CD4-positive, alpha-beta memory T cell (primary cell): ENCODE measurements around the gene CLK2. TPM values are rescaled to one million over a fixed set of nuclear protein-coding genes. Genes with fewer than 3 reads are reported as not detected.
"Not testable (repeated sequence)": the region's sequence is repeated elsewhere in the genome, so short reads cannot be mapped to it uniquely, and the experiment has no call there.

ENCODE experiments used
- CTCF ChIA-PET: fragments of 350-600 bp; sonication (Branson Sonifier 250); formaldehyde crosslinking; loops from one replicate; lab custom pipeline; 2021; ENCODE audit warnings: inconsistent platforms; ENCODE audit not compliant: partially characterized antibody; lab: Charles Lee
- POLR2A ChIA-PET: fragments of 350-600 bp; sonication (Branson Sonifier 250); formaldehyde crosslinking; loops from one replicate; lab custom pipeline; 2021; ENCODE audit not compliant: partially characterized antibody; lab: Charles Lee
- DNase-seq, 5 donors: peaks; one replicate each; pipeline versions ENCODE4 v3.0.0 to v3.0.0-alpha.2; 2020 to 2022; ENCODE audit warnings: mixed read lengths in 1 of 5
- H3K27ac ChIP-seq: one replicate; pipeline ENCODE4 v1.7.0; 2013; ENCODE audit warnings: low read depth, low read length
- H3K27me3 ChIP-seq: 2 replicates; pipeline ENCODE4 v1.7.0; 2013; ENCODE audit warnings: mild to moderate bottlenecking, low read length, moderate library complexity; ENCODE audit not compliant: insufficient read depth
- H3K36me3 ChIP-seq: 2 replicates; pipeline ENCODE4 v1.7.0; 2013; ENCODE audit warnings: mild to moderate bottlenecking, low read length, moderate library complexity; ENCODE audit not compliant: insufficient read depth
- H3K4me1 ChIP-seq: 2 replicates; pipeline ENCODE4 v1.7.0; 2013; ENCODE audit warnings: mild to moderate bottlenecking, low read length, moderate library complexity; ENCODE audit not compliant: insufficient read depth
- H3K4me3 ChIP-seq, 2 donors: one replicate each; pipeline ENCODE4 v1.7.0; 2013; ENCODE audit warnings: low read length in 2 of 2, mild to moderate bottlenecking in 1 of 2
- H3K9me3 ChIP-seq, 2 donors: one replicate each; pipeline ENCODE4 v1.7.0; 2013; ENCODE audit warnings: low read length in 2 of 2, control low read depth in 1 of 2; ENCODE audit not compliant: control insufficient read depth in 1 of 2
- H3K27ac Mint-ChIP-seq, 7 donors: one replicate each; pipeline ENCODE4 v1.8.0; 2020 to 2021; ENCODE audit warnings: mixed read lengths in 7 of 7, mild to moderate bottlenecking in 6 of 7, inconsistent platforms in 3 of 7, moderate library complexity in 3 of 7
- H3K27me3 Mint-ChIP-seq, 2 donors: one replicate each; pipeline ENCODE4 v1.8.0; 2020 to 2021; ENCODE audit warnings: mixed read lengths in 2 of 2
- H3K36me3 Mint-ChIP-seq, 2 donors: one replicate each; pipeline ENCODE4 v1.8.0; 2020 to 2021; ENCODE audit warnings: mixed read lengths in 2 of 2, inconsistent platforms in 1 of 2, mild to moderate bottlenecking in 1 of 2
- H3K4me1 Mint-ChIP-seq, 4 donors: one replicate each; pipeline ENCODE4 v1.8.0; 2020 to 2021; ENCODE audit warnings: mixed read lengths in 4 of 4, mild to moderate bottlenecking in 1 of 4
- H3K4me3 Mint-ChIP-seq, 8 donors: one replicate each; pipeline ENCODE4 v1.8.0; 2020 to 2021; ENCODE audit warnings: mixed read lengths in 8 of 8, mild to moderate bottlenecking in 7 of 8, moderate library complexity in 6 of 8, inconsistent platforms in 3 of 8
- H3K9me3 Mint-ChIP-seq, 8 donors: one replicate each; pipeline ENCODE4 v1.8.0; 2020 to 2021; ENCODE audit warnings: mixed read lengths in 8 of 8, mild to moderate bottlenecking in 5 of 8, inconsistent platforms in 3 of 8, moderate library complexity in 1 of 8
- intact Hi-C: fragments of 100-400 bp; cut with micrococcal nuclease; formaldehyde crosslinking; loops from one replicate; pipeline ENCODE4 v1.15.1; 2023
- polyA plus RNA-seq, 2 donors: library from polyadenylated mRNA; unstranded; fragments of 300-500 nt; fragmentation: Illumina TruSeq; gene quantifications; one replicate each; pipeline ENCODE4 v1.2.3, GENCODE V29; 2021
- total RNA-seq, 2 experiments: library from RNA; stranded (reverse); gene quantifications; one replicate each; pipeline ENCODE4 v1.2.3, GENCODE V29; 2021

Gene CLK2
- total and polyA plus RNA-seq, 4 experiments from 2014 or later = 11.4 to 126 (median 72.2) TPM

- Histone ChIP-seq H3K4me1 (peaks cover 19% of the 10 kb centered on the region), H3K4me3 (peak overlapping the region; percentile 80 to 86), H3K9me3 (no peaks in the 10 kb centered on the region), H3K27me3 (no peaks in the 10 kb centered on the region), H3K27ac (peak overlapping the region; percentile 69), H3K36me3 (no peaks in the 10 kb centered on the region)
- no peak for DNase-seq
- ChIA-PET CTCF (interaction anchor here (0.7 to 7.4 kb wide), 15 partner anchors 12 to 135 kb away, joined by 3 to 106 read pairs (median 5); partner anchors contain the start of genes KRTCAP2, MTX1 and THBS3), POLR2A (interaction anchor here (1.1 to 3.8 kb wide), 13 partner anchors 14 to 142 kb away, joined by 3 to 89 read pairs (median 7); partner anchors contain the start of genes CLK2, KRTCAP2, MTX1 and THBS3)
- Mint-ChIP-seq H3K27ac (peak overlapping the region; percentile 77 to 97 (median 93)), H3K4me3 (peak overlapping the region; percentile 78 to 93 (median 88)), H3K4me1 (peaks cover 14 to 34% (median 25%) of the 10 kb centered on the region in 4 donors), H3K9me3 (no peaks in the 10 kb centered on the region), H3K36me3 (peaks cover 0 to 9% of the 10 kb centered on the region in 2 donors), H3K27me3 (no peaks in the 10 kb centered on the region)
- intact Hi-C loops = loop anchor here (1.0 kb wide), 5 partner anchors 17 to 136 kb away; partner anchors contain the start of gene THBS3
Observed at GRCh38 chr1:155226910-155227260, 46.4 kb downstream of the CLK2 start.

- intact Hi-C loops = loop anchor here (1.0 kb wide), 3 partner anchors 19 to 135 kb away; partner anchors contain the start of gene THBS3
Observed at GRCh38 chr1:155226188-155226909, 47.0 kb downstream of the CLK2 start.

GRCh38 chr1:155225404-155225759 is 47.9 kb downstream of the CLK2 start:
- peaks cover 19% of the 10 kb centered on the region for H3K4me1 ChIP-seq
- ChIA-PET POLR2A (interaction anchor here (1.0 to 3.8 kb wide), 5 partner anchors 16 to 51 kb away, joined by 3 to 89 read pairs (median 3); partner anchors contain the start of genes MTX1 and THBS3), CTCF (interaction anchor here (1.3 to 7.4 kb wide), 7 partner anchors 18 to 134 kb away, joined by 3 to 106 read pairs (median 11); partner anchors contain the start of genes MTX1 and THBS3)
- H3K27ac ChIP-seq, H3K4me3 Mint-ChIP-seq, H3K36me3 ChIP-seq, H3K36me3 Mint-ChIP-seq, H3K27me3 ChIP-seq, H3K9me3 ChIP-seq, H3K4me3 ChIP-seq, H3K9me3 Mint-ChIP-seq, H3K27me3 Mint-ChIP-seq, intact Hi-C loops, DNase-seq: not testable (repeated sequence)
- Mint-ChIP-seq H3K4me1 (peaks cover 12 to 37% (median 27%) of the 10 kb centered on the region in 4 donors), H3K27ac (peak overlapping the region in 5 of 7 donors; percentile 48 to 79 (median 59))

More at GRCh38 chr1:155226188-155226909, 47.0 kb downstream of the CLK2 start:
- Histone ChIP-seq H3K27ac (peak overlapping the region; percentile 69), H3K36me3 (no peaks in the 10 kb centered on the region), H3K4me1 (peaks cover 19% of the 10 kb centered on the region), H3K9me3 (no peaks in the 10 kb centered on the region), H3K4me3 (peak overlapping the region; percentile 80 to 86), H3K27me3 (no peaks in the 10 kb centered on the region)
- DNase-seq = peak; percentile 80 to 90 (median 83)
- ChIA-PET POLR2A (interaction anchor here (1.1 to 3.8 kb wide), 13 partner anchors 15 to 141 kb away, joined by 3 to 89 read pairs (median 7); partner anchors contain the start of genes CLK2, KRTCAP2, MTX1 and THBS3), CTCF (interaction anchor here (0.7 to 7.4 kb wide), 16 partner anchors 11 to 135 kb away, joined by 3 to 106 read pairs (median 5); partner anchors contain the start of genes KRTCAP2, MTX1 and THBS3)
- peak overlapping the region; percentile 78 to 93 (median 88) for H3K4me3 Mint-ChIP-seq
- peaks cover 14 to 34% (median 25%) of the 10 kb centered on the region in 4 donors for H3K4me1 Mint-ChIP-seq
- H3K9me3 Mint-ChIP-seq = no peaks in the 10 kb centered on the region
- peaks cover 0 to 9% of the 10 kb centered on the region in 2 donors for H3K36me3 Mint-ChIP-seq
- H3K27me3 Mint-ChIP-seq = no peaks in the 10 kb centered on the region
- peak overlapping the region; percentile 77 to 97 (median 93) for H3K27ac Mint-ChIP-seq

GRCh38 chr1:155223047-155223446 is 50.3 kb downstream of the CLK2 start:
- H3K4me3 Mint-ChIP-seq = no peak overlapping the region
- no peaks in the 10 kb centered on the region for H3K27me3 ChIP-seq
- H3K4me1 ChIP-seq = peaks cover 31% of the 10 kb centered on the region
- CTCF ChIA-PET = interaction anchor here (7.4 kb wide), 1 partner anchor 15 kb away, joined by 106 read pairs; the partner anchor contains the start of genes MTX1 and THBS3
- peaks cover 0 to 11% of the 10 kb centered on the region in 2 donors for H3K36me3 Mint-ChIP-seq
- POLR2A ChIA-PET = interaction anchor here (1.1 to 1.8 kb wide), 2 partner anchors 16 to 49 kb away, joined by 3 to 7 read pairs; no protein-coding TSS in a partner anchor
- H3K9me3 ChIP-seq = no peaks in the 10 kb centered on the region
- H3K36me3 ChIP-seq = no peaks in the 10 kb centered on the region
- peak overlapping the region in 2 of 7 donors; percentile 8 to 48 for H3K27ac Mint-ChIP-seq
- H3K4me3 ChIP-seq = no peak overlapping the region
- no peaks in the 10 kb centered on the region for H3K27me3 Mint-ChIP-seq
- H3K27ac ChIP-seq = no peak overlapping the region
- DNase-seq = no peak
- no peaks in the 10 kb centered on the region for H3K9me3 Mint-ChIP-seq
- intact Hi-C loops = no loop called here
- peaks cover 20 to 52% (median 38%) of the 10 kb centered on the region in 4 donors for H3K4me1 Mint-ChIP-seq

GRCh38 chr1:155220211-155220965 is 52.9 kb downstream of the CLK2 start:
- H3K9me3 ChIP-seq, H3K9me3 Mint-ChIP-seq, H3K27ac ChIP-seq, H3K4me3 Mint-ChIP-seq, intact Hi-C loops, H3K36me3 ChIP-seq, DNase-seq, H3K36me3 Mint-ChIP-seq, H3K4me3 ChIP-seq, H3K27me3 Mint-ChIP-seq, H3K27me3 ChIP-seq: not testable (repeated sequence)
- peaks cover 10 to 28% (median 20%) of the 10 kb centered on the region in 4 donors for H3K4me1 Mint-ChIP-seq
- POLR2A ChIA-PET = interaction anchor here (2.7 kb wide), 1 partner anchor 11 kb away, joined by 9 read pairs; no protein-coding TSS in a partner anchor
- CTCF ChIA-PET = interaction anchor here (1.2 kb wide), 2 partner anchors 27 to 31 kb away, joined by 3 to 4 read pairs; no protein-coding TSS in a partner anchor
- H3K27ac Mint-ChIP-seq = peak overlapping the region; percentile 24 to 92 (median 48)
- H3K4me1 ChIP-seq = peaks cover 17% of the 10 kb centered on the region

- H3K9me3 Mint-ChIP-seq = no peaks in the 10 kb centered on the region
- peaks cover 16 to 35% (median 27%) of the 10 kb centered on the region in 4 donors for H3K4me1 Mint-ChIP-seq
- Histone ChIP-seq H3K36me3 (no peaks in the 10 kb centered on the region), H3K27ac (no peak overlapping the region), H3K4me3 (no peak overlapping the region), H3K27me3 (no peaks in the 10 kb centered on the region), H3K4me1 (peaks cover 21% of the 10 kb centered on the region), H3K9me3 (no peaks in the 10 kb centered on the region)
- H3K27me3 Mint-ChIP-seq = no peaks in the 10 kb centered on the region
- DNase-seq = peak in 1 of 5 donors; percentile 23
- ChIA-PET CTCF (interaction anchor here (1.8 to 2.1 kb wide), 2 partner anchors 10 to 26 kb away, joined by 3 to 6 read pairs; no protein-coding TSS in a partner anchor), POLR2A (interaction anchor here (0.7 to 2.7 kb wide), 4 partner anchors 10 to 29 kb away, joined by 3 to 9 read pairs (median 4); no protein-coding TSS in a partner anchor)
- H3K4me3 Mint-ChIP-seq = peak overlapping the region in 1 of 8 donors; percentile 20
- H3K27ac Mint-ChIP-seq = peak overlapping the region in 6 of 7 donors; percentile 40 to 85 (median 78)
- intact Hi-C loops = no loop called here
- peaks cover 9 to 11% of the 10 kb centered on the region in 2 donors for H3K36me3 Mint-ChIP-seq
Observed at GRCh38 chr1:155219592-155220031, 53.7 kb downstream of the CLK2 start.
